Measurements from ENCODE around the gene ULK4.

DNA sequence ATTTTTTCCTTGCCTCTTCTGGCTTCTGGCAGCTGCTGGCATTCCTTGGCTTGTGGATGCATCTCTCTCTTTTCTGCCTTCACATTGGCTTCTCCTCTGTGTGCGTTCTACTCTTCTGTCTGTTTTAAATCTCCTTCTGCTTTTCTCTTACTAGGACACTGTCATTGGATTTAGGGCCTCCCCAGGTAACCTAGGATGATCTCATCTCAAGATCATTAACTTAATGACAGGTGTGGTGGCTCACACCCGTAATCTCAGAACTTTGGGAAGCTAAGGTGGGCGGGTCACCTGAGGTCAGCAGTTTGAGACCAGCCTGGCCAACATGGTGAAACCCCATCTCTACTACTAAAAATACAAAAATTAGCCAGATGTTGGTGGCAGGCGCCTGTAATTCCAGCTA, 40.9 kb upstream of the ULK4 start:
- TF ChIP-seq BHLHE40 (IDR thresholded peaks at IDR 0.05; ENCODE audit: borderline replicate concordance) (no peak), FOXK2 (IDR thresholded peaks at IDR 0.05) (no peak), LEF1 (IDR thresholded peaks at IDR 0.05; ENCODE audit: borderline replicate concordance) (no peak), SP1 (IDR thresholded peaks at IDR 0.05) (no peak), FOXA1 (IDR thresholded peaks at IDR 0.05) (no peak), ARNT (IDR thresholded peaks at IDR 0.05) (no peak), ELF4 (IDR thresholded peaks at IDR 0.05) (no peak), NFRKB (IDR thresholded peaks at IDR 0.05) (no peak), SUZ12 (IDR thresholded peaks at IDR 0.05) (no peak)
